HepG2 (cell line): ENCODE measurements around the gene CDKN1C.

ENCODE experiments used
- HDAC6 ChIP-seq: fragments of 200-600 bp; sonication (generic); IDR thresholded peaks from 2 replicates; pipeline ENCODE4 v1.7.0; 2017; ENCODE audit warnings: mild to moderate bottlenecking, antibody characterized with exemption, low read length, low read depth
- NFIC ChIP-seq: IDR thresholded peaks from 2 replicates; pipeline ENCODE4 v1.6.1; 2012; ENCODE audit warnings: mild to moderate bottlenecking, low read length, inconsistent platforms

- TF ChIP-seq NFIC (no peak), HDAC6 (no peak)
Observed at GRCh38 chr11:2864901-2865300, 20.7 kb downstream of the CDKN1C start.
